Glomerular visceral epithelial cell (primary cell): ENCODE data around the gene TMC2.
A peak's percentile ranks its signal among the peaks of the same experiment; 100 is the strongest.

ENCODE experiments used
- DNase-seq: peaks from one replicate; pipeline ENCODE4 v3.0.0-alpha.2; 2016; ENCODE audit errors: extremely low spot score

The TMC2 gene

GRCh38 chr20:2578475-2579192 lies 42.3 kb downstream of the TMC2 start:
- DNase-seq, result no peak

GRCh38 chr20:2585811-2586210 lies 49.4 kb downstream of the TMC2 start:
- no peak for DNase-seq

- DNase-seq, result no peak
Observed at GRCh38 chr20:2593756-2594155, 57.4 kb downstream of the TMC2 start.

GRCh38 chr20:2595076-2595475 lies 58.7 kb downstream of the TMC2 start:
- DNase-seq, result no peak

GRCh38 chr20:2596673-2597279 lies 60.4 kb downstream of the TMC2 start:
- no peak for DNase-seq

GRCh38 chr20:2599288-2600006 lies 63.1 kb downstream of the TMC2 start:
- no peak for DNase-seq

GRCh38 chr20:2602046-2602735 lies 65.8 kb downstream of the TMC2 start:
- no peak for DNase-seq

GRCh38 chr20:2602746-2603145 lies 66.4 kb downstream of the TMC2 start:
- DNase-seq, result no peak

GRCh38 chr20:2603816-2604505 lies 67.6 kb downstream of the TMC2 start:
- DNase-seq, result no peak

GRCh38 chr20:2604506-2604835 lies 68.1 kb downstream of the TMC2 start:
- DNase-seq, result no peak

GRCh38 chr20:2606507-2607006 lies 70.2 kb downstream of the TMC2 start:
- no peak for DNase-seq

- DNase-seq, result no peak
Observed at GRCh38 chr20:2610326-2610725, 74.0 kb downstream of the TMC2 start.

- DNase-seq, result peak; percentile 16
Observed at GRCh38 chr20:2610941-2611720, 74.8 kb downstream of the TMC2 start.

GRCh38 chr20:2612073-2612472 lies 75.7 kb downstream of the TMC2 start:
- no peak for DNase-seq

GRCh38 chr20:2616634-2617033 lies 80.3 kb downstream of the TMC2 start:
- DNase-seq, result no peak

- no peak for DNase-seq
Observed at GRCh38 chr20:2617099-2617714, 80.8 kb downstream of the TMC2 start.

GRCh38 chr20:2618815-2619214 lies 82.4 kb downstream of the TMC2 start:
- DNase-seq, result no peak

- DNase-seq, result no peak
Observed at GRCh38 chr20:2619337-2619736, 83.0 kb downstream of the TMC2 start.

- DNase-seq, result peak; percentile 9
Observed at GRCh38 chr20:2619961-2620595, 83.7 kb downstream of the TMC2 start.

- no peak for DNase-seq
Observed at GRCh38 chr20:2624190-2624589, 87.8 kb downstream of the TMC2 start.
